Thyroid gland (tissue), 4 donors: ENCODE results near the gene SIL1. TPM values are rescaled to one million over a fixed set of nuclear protein-coding genes. Genes with fewer than 3 reads are reported as not detected.

Experiments
- DNase-seq, 2 donors: peaks; one replicate each; pipeline ENCODE4 v3.0.0-alpha.2; 2019
- H3K27ac ChIP-seq, 3 donors: fragments of 200-600 bp; sonication (generic); 1 replicate in 2 of 3; 2 replicates in 1 of 3; pipeline ENCODE4 v1.5.1; 2016 to 2019; ENCODE audit warnings: mild to moderate bottlenecking in 1 of 3, moderate library complexity in 1 of 3
- H3K27me3 ChIP-seq: fragments of 200-600 bp; sonication (generic); one replicate; pipeline ENCODE4 v1.5.1; 2019
- H3K36me3 ChIP-seq, 2 donors: fragments of 200-600 bp; sonication (generic); one replicate each; pipeline ENCODE4 v1.5.1; 2016 to 2019
- H3K4me1 ChIP-seq, 2 donors: fragments of 200-600 bp; sonication (generic); one replicate each; pipeline ENCODE4 v1.5.1; 2017 to 2019
- H3K4me3 ChIP-seq, 3 donors: fragments of 200-600 bp; sonication (generic); replicated peaks in 1 of 3; 1 replicate in 2 of 3; 2 replicates in 1 of 3; pipeline ENCODE4 v1.5.1; 2016; ENCODE audit warnings: mild to moderate bottlenecking in 1 of 3
- H3K9me3 ChIP-seq: fragments of 200-600 bp; sonication (generic); one replicate; pipeline ENCODE4 v1.5.1; 2017
- POLR2A ChIP-seq, 2 donors: fragments of 450-650 bp; IDR thresholded peaks; one replicate each; pipeline ENCODE4 v1.6.1; 2017; ENCODE audit warnings: antibody characterized with exemption in 2 of 2, mild to moderate bottlenecking in 2 of 2, moderate library complexity in 1 of 2
- WGBS, 2 donors: methylation state at CpG; one replicate each; pipeline ENCODE4 v1.1.5; 2017; 5-methylcytosine and 5-hydroxymethylcytosine counted together
- intact Hi-C: fragments of 100-400 bp; cut with DNase I; formaldehyde crosslinking; loops from one replicate; pipeline ENCODE4 v1.15.1; 2023
- total RNA-seq, 4 donors: library from RNA; depleted of rRNA; stranded (reverse); fragments of >200 nt; gene quantifications; one replicate each; pipeline ENCODE4 v1.2.3, GENCODE V29; 2016
- TF ChIP-seq, protein P1 (sequence below), 6 experiments: fragments of 200-600 bp in 3 of 6; fragments of 450-650 bp in 3 of 6; sonication (generic) in 3 of 6; IDR thresholded peaks; one replicate each; pipeline ENCODE4 v1.5.1; 2016 to 2019; ENCODE audit warnings: antibody characterized with exemption in 6 of 6, mild to moderate bottlenecking in 2 of 6, inconsistent platforms in 1 of 6, moderate library complexity in 1 of 6

SIL1 gene
- total RNA-seq, 4 donors from 2014 or later, result 57.5 to 103 (median 81.7) TPM

DNA sequence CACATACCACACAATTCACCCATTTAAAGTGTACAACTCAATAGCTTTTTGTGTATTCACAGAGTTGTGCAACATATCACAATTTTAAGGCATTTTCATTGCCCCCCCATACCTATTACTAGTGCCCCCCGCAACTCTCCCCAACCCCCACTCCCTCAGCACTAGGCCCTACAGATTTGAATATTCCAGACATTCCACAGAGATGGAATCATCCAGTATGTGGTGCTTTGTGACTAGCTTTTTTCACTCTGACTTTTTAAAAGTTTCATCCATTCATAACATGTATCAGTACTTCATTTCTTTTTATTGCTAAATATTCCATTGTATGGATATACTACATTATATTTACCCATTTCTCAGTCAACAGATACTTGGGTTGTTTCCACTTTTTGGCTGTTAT is 220.1 kb downstream of the SIL1 start:
- Histone ChIP-seq H3K9me3 (no peaks in the 10 kb centered on the region), H3K27me3 (no peaks in the 10 kb centered on the region), H3K36me3 (no peaks in the 10 kb centered on the region), H3K27ac (no peak overlapping the region), H3K4me1 (peaks cover 7 to 33% of the 10 kb centered on the region in 2 donors), H3K4me3 (no peak overlapping the region)
- TF ChIP-seq, protein P1, sequence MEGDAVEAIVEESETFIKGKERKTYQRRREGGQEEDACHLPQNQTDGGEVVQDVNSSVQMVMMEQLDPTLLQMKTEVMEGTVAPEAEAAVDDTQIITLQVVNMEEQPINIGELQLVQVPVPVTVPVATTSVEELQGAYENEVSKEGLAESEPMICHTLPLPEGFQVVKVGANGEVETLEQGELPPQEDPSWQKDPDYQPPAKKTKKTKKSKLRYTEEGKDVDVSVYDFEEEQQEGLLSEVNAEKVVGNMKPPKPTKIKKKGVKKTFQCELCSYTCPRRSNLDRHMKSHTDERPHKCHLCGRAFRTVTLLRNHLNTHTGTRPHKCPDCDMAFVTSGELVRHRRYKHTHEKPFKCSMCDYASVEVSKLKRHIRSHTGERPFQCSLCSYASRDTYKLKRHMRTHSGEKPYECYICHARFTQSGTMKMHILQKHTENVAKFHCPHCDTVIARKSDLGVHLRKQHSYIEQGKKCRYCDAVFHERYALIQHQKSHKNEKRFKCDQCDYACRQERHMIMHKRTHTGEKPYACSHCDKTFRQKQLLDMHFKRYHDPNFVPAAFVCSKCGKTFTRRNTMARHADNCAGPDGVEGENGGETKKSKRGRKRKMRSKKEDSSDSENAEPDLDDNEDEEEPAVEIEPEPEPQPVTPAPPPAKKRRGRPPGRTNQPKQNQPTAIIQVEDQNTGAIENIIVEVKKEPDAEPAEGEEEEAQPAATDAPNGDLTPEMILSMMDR (IDR thresholded peaks at IDR 0.05), result no peak
- no peak for TF ChIP-seq POLR2A (IDR thresholded peaks at IDR 0.05)
- intact Hi-C loops, result no loop called here
- 85 to 96% methylated on average over 1 of the region's 1 CpG for WGBS, 2 donors
- DNase-seq, result no peak

DNA sequence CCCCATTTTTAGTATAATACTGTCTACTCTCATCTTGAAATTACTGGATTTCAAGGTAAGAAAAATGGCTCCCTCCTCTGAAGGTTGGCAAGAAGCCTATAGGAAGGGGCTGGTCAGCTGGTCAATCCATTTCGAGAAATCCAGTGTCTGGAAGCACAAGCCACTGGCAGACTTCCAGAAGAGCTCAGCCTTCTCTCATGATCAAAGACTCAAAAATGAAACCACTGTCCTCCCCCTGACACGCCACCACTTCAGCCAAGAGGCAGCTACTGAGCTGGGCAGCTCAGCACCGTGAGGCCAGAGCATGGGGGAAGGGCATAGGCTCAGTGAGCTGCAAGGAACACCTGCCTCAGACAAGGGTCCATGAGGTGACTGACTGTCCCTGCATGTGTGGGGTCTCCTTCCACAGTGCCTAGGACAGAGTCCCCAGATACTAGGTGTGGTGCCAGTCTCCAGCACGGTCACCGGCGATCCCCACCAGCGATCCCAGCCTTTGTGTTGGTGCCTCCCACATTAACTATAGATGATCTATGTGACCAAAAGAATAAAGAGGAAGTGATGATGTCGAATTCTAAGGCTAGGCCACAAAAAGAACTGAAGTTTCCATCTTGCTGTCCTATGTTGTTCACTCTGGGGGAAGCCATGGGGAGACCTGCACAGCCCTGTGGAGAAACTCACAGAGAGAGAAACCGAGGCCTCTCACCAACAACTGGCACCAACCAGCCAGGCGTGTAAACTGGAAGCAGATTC is 222.9 kb downstream of the SIL1 start:
- intact Hi-C loops, result no loop called here

DNA sequence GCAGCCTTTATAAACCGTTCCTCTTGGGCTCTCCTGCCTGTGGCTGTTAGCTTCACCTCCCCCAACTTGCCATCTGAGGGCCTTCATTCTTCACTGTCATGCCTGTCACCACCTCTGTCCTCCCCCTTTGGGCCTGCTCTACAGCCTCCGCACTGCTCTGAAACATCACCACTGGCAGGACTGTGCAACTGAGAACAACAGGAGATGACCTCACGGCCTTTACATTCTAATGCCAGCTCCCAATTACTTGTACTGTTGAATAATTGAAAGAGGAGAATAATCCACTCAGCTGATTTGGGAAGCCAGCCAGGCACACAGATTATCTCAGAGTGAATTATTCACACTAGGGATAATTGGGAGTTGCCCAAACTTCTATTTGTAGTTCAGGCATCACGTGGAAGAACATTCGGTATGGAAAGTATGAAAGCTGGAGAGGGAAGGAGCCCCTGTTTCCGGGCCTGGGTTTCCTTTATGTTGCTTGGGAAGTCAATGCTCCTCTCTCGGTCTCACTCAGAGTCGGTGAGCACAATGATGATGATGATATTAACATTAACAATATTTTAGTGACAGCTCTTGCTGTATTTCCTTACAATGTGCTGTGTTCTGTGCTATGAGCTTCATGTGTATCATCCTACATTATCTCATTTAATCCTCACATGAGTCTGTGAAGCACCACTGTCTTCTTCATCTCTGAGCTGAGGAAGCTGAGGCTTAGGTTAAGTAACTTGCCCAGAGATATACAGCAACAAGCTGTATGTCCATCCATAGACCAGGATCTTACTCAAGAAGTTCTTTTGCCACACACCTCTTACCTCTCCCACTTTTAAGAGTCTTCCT is 223.7 kb downstream of the SIL1 start:
- no peaks in the 10 kb centered on the region for H3K27me3 ChIP-seq
- WGBS, 2 donors, result 68 to 76% methylated on average over 8 of the region's 8 CpGs
- H3K4me3 ChIP-seq, result no peak overlapping the region
- H3K27ac ChIP-seq, result peak overlapping the region; percentile 46 to 65 (median 57)
- DNase-seq, result no peak
- TF ChIP-seq POLR2A (IDR thresholded peaks at IDR 0.05), result no peak
- TF ChIP-seq, protein P1 (IDR thresholded peaks at IDR 0.05), result no peak
- peaks cover 33 to 55% of the 10 kb centered on the region in 2 donors for H3K4me1 ChIP-seq
- H3K9me3 ChIP-seq, result no peaks in the 10 kb centered on the region
- H3K36me3 ChIP-seq, result no peaks in the 10 kb centered on the region
- intact Hi-C loops, result no loop called here

More for the DNA sequence above, 222.9 kb downstream of the SIL1 start:
- peak; percentile 91 to 92 for DNase-seq
- Histone ChIP-seq H3K9me3 (no peaks in the 10 kb centered on the region), H3K36me3 (no peaks in the 10 kb centered on the region), H3K4me3 (no peak overlapping the region), H3K27me3 (no peaks in the 10 kb centered on the region), H3K4me1 (peaks cover 27 to 50% of the 10 kb centered on the region in 2 donors), H3K27ac (peak overlapping the region; percentile 46 to 65 (median 57))
- 71 to 83% methylated on average over 8 to 10 of the region's 10 CpGs for WGBS, 2 donors
- TF ChIP-seq, protein P1 (IDR thresholded peaks at IDR 0.05), result no peak
- no peak for TF ChIP-seq POLR2A (IDR thresholded peaks at IDR 0.05)

DNA sequence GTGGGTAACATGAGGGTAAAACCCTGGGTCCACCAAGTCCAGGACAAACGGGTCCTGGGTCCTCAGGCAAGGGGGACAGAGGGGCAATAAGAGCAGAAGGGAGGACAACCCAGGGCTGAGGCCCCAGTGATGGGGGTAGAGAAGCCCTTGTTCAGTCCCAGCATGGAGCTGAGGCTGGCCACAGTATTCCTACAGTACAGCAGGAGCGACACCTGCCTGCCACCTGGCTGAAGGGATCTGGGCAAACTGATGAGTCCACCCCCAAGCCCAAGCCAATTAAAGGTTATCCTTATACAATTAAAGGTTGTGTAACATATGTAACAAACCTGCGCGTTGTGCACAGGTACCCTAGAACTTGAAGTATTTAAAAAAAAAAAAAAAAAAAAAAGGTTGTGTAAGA is 225.3 kb downstream of the SIL1 start:
- Histone ChIP-seq H3K36me3 (no peaks in the 10 kb centered on the region), H3K4me3 (no peak overlapping the region), H3K27ac (peak overlapping the region in 1 of 3 donors; percentile 51), H3K9me3 (no peaks in the 10 kb centered on the region), H3K4me1 (peaks cover 49 to 71% of the 10 kb centered on the region in 2 donors), H3K27me3 (no peaks in the 10 kb centered on the region)
- intact Hi-C loops, result no loop called here
- TF ChIP-seq POLR2A (IDR thresholded peaks at IDR 0.05), result no peak
- TF ChIP-seq, protein P1 (IDR thresholded peaks at IDR 0.05), result no peak
- 80 to 83% methylated on average over 4 of the region's 4 CpGs for WGBS, 2 donors
- no peak for DNase-seq
